Testis (tissue), 3 donors: ENCODE results near the gene PEPD. TPM values are rescaled to one million over a fixed set of nuclear protein-coding genes. Genes with fewer than 3 reads are reported as not detected.

Experiments
- DNase-seq: peaks from one replicate; pipeline ENCODE4 v3.0.0-alpha.2; 2019
- H3K27ac ChIP-seq, 2 donors: fragments of 200-600 bp; sonication (generic); one replicate each; pipeline ENCODE4 v1.5.1; 2019
- H3K27me3 ChIP-seq: fragments of 200-600 bp; sonication (generic); one replicate; pipeline ENCODE4 v1.5.1; 2019
- H3K36me3 ChIP-seq: fragments of 200-600 bp; sonication (generic); one replicate; pipeline ENCODE4 v1.5.1; 2017; ENCODE audit warnings: low read depth; ENCODE audit errors: missing control alignments
- H3K4me1 ChIP-seq: fragments of 200-600 bp; sonication (generic); one replicate; pipeline ENCODE4 v1.5.1; 2019
- H3K4me3 ChIP-seq, 2 donors: fragments of 200-600 bp; sonication (generic); one replicate each; pipeline ENCODE4 v1.5.1; 2017 to 2019
- H3K9me3 ChIP-seq: fragments of 200-600 bp; sonication (generic); one replicate; pipeline ENCODE4 v1.5.1; 2017
- CTCF ChIP-seq, 3 experiments: fragments of 450-650 bp in 2 of 3; fragments of 200-600 bp in 1 of 3; sonication (generic) in 1 of 3; IDR thresholded peaks; one replicate each; pipeline ENCODE4 v1.5.1; 2016 to 2019; ENCODE audit warnings: antibody characterized with exemption in 3 of 3, mild to moderate bottlenecking in 2 of 3, moderate library complexity in 1 of 3
- POLR2A ChIP-seq: fragments of 450-650 bp; IDR thresholded peaks from one replicate; pipeline ENCODE4 v1.6.1; 2017; ENCODE audit warnings: antibody characterized with exemption, mild to moderate bottlenecking, moderate library complexity
- WGBS, 2 donors: methylation state at CpG; one replicate each; pipeline ENCODE4 v1.1.5; 2018; 5-methylcytosine and 5-hydroxymethylcytosine counted together
- intact Hi-C: fragments of 100-400 bp; cut with DNase I; formaldehyde crosslinking; loops from one replicate; pipeline ENCODE4 v1.15.1; 2023; ENCODE audit warnings: low total_unique reads
- polyA plus RNA-seq: library from polyadenylated mRNA; stranded (reverse); fragments of 350-450 nt; fragmentation: Illumina TruSeq; extraction: RNeasy Lipid Tissue Mini Kit (QIAGEN cat#74804); gene quantifications from one replicate; pipeline ENCODE4 v1.2.3, GENCODE V29; 2014; ENCODE audit warnings: low read depth, low replicate concordance; ENCODE audit not compliant: insufficient read depth
- total RNA-seq, 2 donors: library from RNA; depleted of rRNA; stranded (reverse); fragments of >200 nt; gene quantifications; one replicate each; pipeline ENCODE4 v1.2.3, GENCODE V29; 2016

Gene PEPD
- total and polyA plus RNA-seq, 3 donors from 2014 or later: 51.1 to 87.9 (median 58.0) TPM

GRCh38 chr19:33340991-33341390, 180.6 kb downstream of the PEPD start:
- 60 to 69% methylated on average over 2 of the region's 2 CpGs for WGBS, 2 donors
- H3K4me3 ChIP-seq: no peak overlapping the region
- H3K36me3 ChIP-seq: no peaks in the 10 kb centered on the region
- no peak overlapping the region for H3K27ac ChIP-seq
- H3K4me1 ChIP-seq: no peaks in the 10 kb centered on the region
- DNase-seq: no peak
- H3K27me3 ChIP-seq: no peaks in the 10 kb centered on the region
- intact Hi-C loops: no loop called here
- TF ChIP-seq POLR2A (no peak), CTCF (IDR thresholded peaks at IDR 0.05) (no peak)
- H3K9me3 ChIP-seq: no peaks in the 10 kb centered on the region

DNA sequence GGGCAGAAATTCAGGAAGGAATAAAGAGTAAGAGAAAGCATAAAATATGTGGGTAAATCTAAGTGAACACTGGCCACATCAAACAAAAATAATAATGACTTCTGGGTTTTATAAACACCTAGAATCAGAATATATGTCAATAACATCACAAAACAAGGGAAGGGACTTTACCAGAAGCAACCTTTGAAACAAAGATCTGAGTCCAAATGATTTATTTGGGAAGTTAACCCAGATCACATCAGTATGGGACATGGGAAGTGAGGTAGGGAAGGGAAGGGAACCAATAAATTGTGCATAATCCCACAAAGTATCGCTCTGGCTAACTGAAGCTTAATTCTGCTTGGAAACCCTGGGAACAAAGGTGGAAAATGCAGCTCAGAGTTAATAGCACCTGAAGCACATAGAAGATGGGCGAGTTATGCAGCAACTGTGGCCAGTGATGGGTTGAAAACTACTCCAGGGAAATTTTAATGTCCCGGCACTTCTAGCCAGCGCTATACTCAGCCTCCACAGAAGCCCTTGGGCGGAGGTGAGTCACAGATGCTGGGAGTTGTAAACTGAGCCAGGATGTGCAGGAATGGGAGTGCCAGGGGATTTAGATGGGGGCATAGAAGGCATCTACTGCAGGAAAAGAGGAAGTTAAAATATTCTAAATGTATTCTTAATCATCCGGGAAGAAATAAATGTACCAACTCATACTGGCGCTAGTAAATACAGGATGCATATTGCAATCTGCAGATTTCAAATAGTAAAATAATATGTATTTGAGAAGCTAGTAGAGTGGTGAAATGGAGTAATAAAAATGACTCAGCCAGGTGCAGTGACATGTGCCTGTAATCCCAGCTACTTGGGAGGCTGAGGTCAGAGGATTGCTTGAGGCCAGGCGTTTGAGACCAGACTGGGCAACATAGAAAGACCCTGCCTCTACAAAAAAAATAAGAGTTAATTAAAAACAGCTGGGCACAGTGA, 182.3 kb downstream of the PEPD start:
- TF ChIP-seq CTCF (IDR thresholded peaks at IDR 0.05): no peak
- no peak for TF ChIP-seq POLR2A
- H3K4me3 ChIP-seq: no peak overlapping the region
- no peaks in the 10 kb centered on the region for H3K4me1 ChIP-seq
- no peak for DNase-seq
- intact Hi-C loops: no loop called here
- 86 to 91% methylated on average over 8 of the region's 8 CpGs for WGBS, 2 donors
- no peaks in the 10 kb centered on the region for H3K36me3 ChIP-seq
- no peaks in the 10 kb centered on the region for H3K27me3 ChIP-seq
- no peak overlapping the region for H3K27ac ChIP-seq
- no peaks in the 10 kb centered on the region for H3K9me3 ChIP-seq

Other genes starting within 250 kb of the PEPD start
- 1 to 10 TPM; 3.5 to 5.0 TPM for gene CEBPA, start 219.3 kb downstream of the PEPD start, total RNA-seq
- gene CEBPA, start 219.3 kb downstream of the PEPD start, polyA plus RNA-seq: 4.7 TPM
- 10 to 100 TPM; 20.8 to 20.9 TPM for gene CEBPG, start 148.1 kb downstream of the PEPD start, total RNA-seq
- 24.3 TPM for gene CEBPG, start 148.1 kb downstream of the PEPD start, polyA plus RNA-seq
- gene CHST8, start 100.2 kb upstream of the PEPD start, total RNA-seq: under 1 TPM; 0.79 to 0.93 TPM
- gene CHST8, start 100.2 kb upstream of the PEPD start, polyA plus RNA-seq: 0.75 TPM